Panc1 (cell line): Measurements from ENCODE around the gene PPTC7. TPM values are rescaled to one million over a fixed set of nuclear protein-coding genes. Genes with fewer than 3 reads are reported as not detected.
"Not testable (repeated sequence)": the region's sequence is repeated elsewhere in the genome, so short reads cannot be mapped to it uniquely, and the experiment has no call there.

ENCODE experiments used
- ATAC-seq: fragments of 200-7000 bp; cut with Tn5 transposase; 2 replicates; pipeline ENCODE4 v1.9.1; 2020; ENCODE audit warnings: mild to moderate bottlenecking, moderate library complexity
- BruUV-seq: library from RNA; stranded (reverse); fragments of 400-500 nt; replicated peaks from 2 replicates; lab custom pipeline; 2021; lab: Mats Ljungman, UMichigan
- CTCF ChIA-PET: fragments of 300-600 bp; sonication (Branson Sonifier 250); formaldehyde crosslinking; loops from one replicate; lab custom pipeline; 2022; ENCODE audit warnings: antibody characterized with exemption; lab: Charles Lee
- POLR2A ChIA-PET: fragments of 300-600 bp; sonication (Branson Sonifier 250); formaldehyde crosslinking; loops from one replicate; lab custom pipeline; 2022; ENCODE audit warnings: antibody characterized with exemption; lab: Charles Lee
- DNase-seq: peaks from one replicate; pipeline ENCODE4 v3.0.0-alpha.2; 2010; ENCODE audit warnings: low read depth, low spot score
- H3K27ac ChIP-seq: 2 replicates; pipeline ENCODE4 v1.5.1; 2011; ENCODE audit warnings: mild to moderate bottlenecking, low read length, inconsistent platforms
- H3K27me3 ChIP-seq: fragments of 200-500 bp; sonication (Bioruptor generic); 2 replicates; pipeline ENCODE4 v1.6.0; 2014; ENCODE audit warnings: low read length, inconsistent platforms; ENCODE audit not compliant: control insufficient read depth, insufficient read depth
- H3K36me3 ChIP-seq: fragments of 200-500 bp; sonication (Bioruptor generic); 2 replicates; pipeline ENCODE4 v1.5.1; 2014; ENCODE audit warnings: inconsistent platforms, mild to moderate bottlenecking, low read length, moderate library complexity; ENCODE audit not compliant: control insufficient read depth, insufficient read depth
- H3K4me1 ChIP-seq: 2 replicates; pipeline ENCODE4 v1.5.1; 2011; ENCODE audit warnings: inconsistent platforms, mild to moderate bottlenecking, low read length, moderate library complexity; ENCODE audit not compliant: control insufficient read depth, insufficient read depth
- H3K4me3 ChIP-seq, 2 experiments: 2 replicates each; pipeline ENCODE4 v1.5.1; 2011 to 2012; ENCODE audit warnings: low read depth in 2 of 2, low read length in 2 of 2, mild to moderate bottlenecking in 2 of 2, inconsistent platforms in 1 of 2, moderate library complexity in 1 of 2
- H3K9me3 ChIP-seq: fragments of 200-500 bp; sonication (Bioruptor generic); 2 replicates; pipeline ENCODE4 v1.5.1; 2014; ENCODE audit warnings: low read depth, mild to moderate bottlenecking, inconsistent platforms, low read length, moderate library complexity; ENCODE audit not compliant: control insufficient read depth, insufficient read depth
- POLR2AphosphoS5 ChIP-seq: IDR thresholded peaks from 2 replicates; pipeline ENCODE4 v1.6.1; 2012; ENCODE audit warnings: mild to moderate bottlenecking, low read depth, low read length, moderate library complexity
- SIN3A ChIP-seq: IDR thresholded peaks from 2 replicates; pipeline ENCODE4 v1.6.1; 2012; ENCODE audit warnings: low read depth, mild to moderate bottlenecking, low read length, moderate library complexity, borderline replicate concordance; ENCODE audit not compliant: insufficient read depth
- TCF7L2 ChIP-seq: IDR thresholded peaks from 2 replicates; pipeline ENCODE4 v1.6.1; 2011; ENCODE audit warnings: mild to moderate bottlenecking, low read depth, low read length, inconsistent platforms
- in situ Hi-C: cut with HindIII; loops from 2 replicates; pipeline ENCODE4 v1.10.0; 2016; ENCODE audit warnings: low sequenced_read_pairs, low pct_unique_long_range_greater_than_20kb
- intact Hi-C: fragments of 100-400 bp; cut with micrococcal nuclease; formaldehyde crosslinking; loops from one replicate; pipeline ENCODE4 v1.10.0; 2022; ENCODE audit not compliant: unreplicated experiment
- total RNA-seq: library from RNA; stranded (reverse); gene quantifications from one replicate; pipeline ENCODE4 v1.2.1, GENCODE V29; 2021; ENCODE audit not compliant: unreplicated experiment
- TF ChIP-seq, protein P1 (sequence below): fragments of 450-650 bp; IDR thresholded peaks from 2 replicates; pipeline ENCODE4 v1.5.1; 2017; ENCODE audit warnings: mild to moderate bottlenecking
- TF ChIP-seq, protein P2 (sequence below), 2 experiments: IDR thresholded peaks; 2 replicates each; pipeline ENCODE4 v1.6.1; 2011 to 2012; ENCODE audit warnings: low read depth in 2 of 2, control low read depth in 1 of 2, low read length in 1 of 2, mild to moderate bottlenecking in 1 of 2, moderate library complexity in 1 of 2; ENCODE audit not compliant: insufficient read depth in 1 of 2

The PPTC7 gene
- total RNA-seq, 1 experiment from 2014 or later: 18.4 TPM

DNA sequence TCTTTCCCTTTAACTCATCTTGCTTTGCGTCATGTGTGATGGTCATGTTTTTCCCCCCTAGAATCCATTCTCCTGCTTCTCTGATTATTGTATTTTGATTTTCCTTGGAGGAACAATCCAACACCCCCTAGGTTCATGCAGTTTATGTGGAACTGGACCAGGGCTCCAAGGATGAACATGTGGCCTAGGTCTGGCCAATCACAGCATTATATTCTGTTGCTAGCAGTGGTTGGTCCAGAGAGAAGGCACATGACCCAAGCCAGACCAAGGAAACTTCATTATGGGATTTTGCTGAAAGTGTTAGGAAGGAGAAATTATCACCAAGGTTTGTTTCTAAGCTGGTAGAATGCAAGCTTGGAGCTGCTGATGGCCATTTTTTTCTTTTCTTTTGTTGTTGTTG is 6.9 kb upstream of the PPTC7 start:
- ATAC-seq (no peak), DNase-seq (no peak)
- Histone ChIP-seq H3K9me3 (no peaks in the 10 kb centered on the region), H3K27me3 (no peaks in the 10 kb centered on the region), H3K4me3 (no peak overlapping the region), H3K4me1 (peaks cover 3% of the 10 kb centered on the region; the same call in 1 of the 2 replicates), H3K27ac (no peak overlapping the region), H3K36me3 (no peaks in the 10 kb centered on the region)
- POLR2A ChIA-PET: no interaction called here
- intact Hi-C loops: no loop called here
- TF ChIP-seq, protein P1, sequence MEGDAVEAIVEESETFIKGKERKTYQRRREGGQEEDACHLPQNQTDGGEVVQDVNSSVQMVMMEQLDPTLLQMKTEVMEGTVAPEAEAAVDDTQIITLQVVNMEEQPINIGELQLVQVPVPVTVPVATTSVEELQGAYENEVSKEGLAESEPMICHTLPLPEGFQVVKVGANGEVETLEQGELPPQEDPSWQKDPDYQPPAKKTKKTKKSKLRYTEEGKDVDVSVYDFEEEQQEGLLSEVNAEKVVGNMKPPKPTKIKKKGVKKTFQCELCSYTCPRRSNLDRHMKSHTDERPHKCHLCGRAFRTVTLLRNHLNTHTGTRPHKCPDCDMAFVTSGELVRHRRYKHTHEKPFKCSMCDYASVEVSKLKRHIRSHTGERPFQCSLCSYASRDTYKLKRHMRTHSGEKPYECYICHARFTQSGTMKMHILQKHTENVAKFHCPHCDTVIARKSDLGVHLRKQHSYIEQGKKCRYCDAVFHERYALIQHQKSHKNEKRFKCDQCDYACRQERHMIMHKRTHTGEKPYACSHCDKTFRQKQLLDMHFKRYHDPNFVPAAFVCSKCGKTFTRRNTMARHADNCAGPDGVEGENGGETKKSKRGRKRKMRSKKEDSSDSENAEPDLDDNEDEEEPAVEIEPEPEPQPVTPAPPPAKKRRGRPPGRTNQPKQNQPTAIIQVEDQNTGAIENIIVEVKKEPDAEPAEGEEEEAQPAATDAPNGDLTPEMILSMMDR: no peak
- TF ChIP-seq SIN3A (no peak), POLR2AphosphoS5 (no peak), TCF7L2 (no peak)
- TF ChIP-seq, protein P2, sequence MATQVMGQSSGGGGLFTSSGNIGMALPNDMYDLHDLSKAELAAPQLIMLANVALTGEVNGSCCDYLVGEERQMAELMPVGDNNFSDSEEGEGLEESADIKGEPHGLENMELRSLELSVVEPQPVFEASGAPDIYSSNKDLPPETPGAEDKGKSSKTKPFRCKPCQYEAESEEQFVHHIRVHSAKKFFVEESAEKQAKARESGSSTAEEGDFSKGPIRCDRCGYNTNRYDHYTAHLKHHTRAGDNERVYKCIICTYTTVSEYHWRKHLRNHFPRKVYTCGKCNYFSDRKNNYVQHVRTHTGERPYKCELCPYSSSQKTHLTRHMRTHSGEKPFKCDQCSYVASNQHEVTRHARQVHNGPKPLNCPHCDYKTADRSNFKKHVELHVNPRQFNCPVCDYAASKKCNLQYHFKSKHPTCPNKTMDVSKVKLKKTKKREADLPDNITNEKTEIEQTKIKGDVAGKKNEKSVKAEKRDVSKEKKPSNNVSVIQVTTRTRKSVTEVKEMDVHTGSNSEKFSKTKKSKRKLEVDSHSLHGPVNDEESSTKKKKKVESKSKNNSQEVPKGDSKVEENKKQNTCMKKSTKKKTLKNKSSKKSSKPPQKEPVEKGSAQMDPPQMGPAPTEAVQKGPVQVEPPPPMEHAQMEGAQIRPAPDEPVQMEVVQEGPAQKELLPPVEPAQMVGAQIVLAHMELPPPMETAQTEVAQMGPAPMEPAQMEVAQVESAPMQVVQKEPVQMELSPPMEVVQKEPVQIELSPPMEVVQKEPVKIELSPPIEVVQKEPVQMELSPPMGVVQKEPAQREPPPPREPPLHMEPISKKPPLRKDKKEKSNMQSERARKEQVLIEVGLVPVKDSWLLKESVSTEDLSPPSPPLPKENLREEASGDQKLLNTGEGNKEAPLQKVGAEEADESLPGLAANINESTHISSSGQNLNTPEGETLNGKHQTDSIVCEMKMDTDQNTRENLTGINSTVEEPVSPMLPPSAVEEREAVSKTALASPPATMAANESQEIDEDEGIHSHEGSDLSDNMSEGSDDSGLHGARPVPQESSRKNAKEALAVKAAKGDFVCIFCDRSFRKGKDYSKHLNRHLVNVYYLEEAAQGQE (IDR thresholded peaks at IDR 0.05; ENCODE audit: insufficient read depth in 1 of 2, low read depth in 2 of 2, low read length in 1 of 2): no peak
- BruUV-seq: no TSS peak
- in situ Hi-C loops: no loop called here
- CTCF ChIA-PET: no interaction called here

DNA sequence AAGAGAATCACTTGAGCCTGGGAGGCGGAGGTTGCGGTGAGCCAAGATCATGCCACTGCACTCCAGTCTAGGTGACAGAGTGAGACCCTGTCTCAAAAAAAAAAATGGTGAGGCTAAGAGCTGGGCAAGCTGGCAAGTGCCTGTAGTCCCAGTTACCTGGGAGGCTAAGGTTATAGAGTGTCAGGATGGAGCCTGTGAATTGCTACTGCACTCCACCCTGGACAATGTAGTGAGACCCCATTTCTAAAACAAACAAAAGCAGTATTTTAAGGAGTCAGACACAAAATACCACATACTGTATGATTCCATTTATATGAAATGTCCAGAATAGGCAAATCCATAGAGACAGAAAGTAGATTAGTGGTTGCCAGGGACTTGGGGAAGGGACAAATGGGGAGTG is 4.0 kb upstream of the PPTC7 start:
- BruUV-seq, intact Hi-C loops, H3K36me3 ChIP-seq, CTCF ChIA-PET, H3K9me3 ChIP-seq, ATAC-seq, H3K4me1 ChIP-seq, H3K27ac ChIP-seq, H3K4me3 ChIP-seq, DNase-seq, in situ Hi-C loops, H3K27me3 ChIP-seq, POLR2A ChIA-PET: not testable (repeated sequence)

DNA sequence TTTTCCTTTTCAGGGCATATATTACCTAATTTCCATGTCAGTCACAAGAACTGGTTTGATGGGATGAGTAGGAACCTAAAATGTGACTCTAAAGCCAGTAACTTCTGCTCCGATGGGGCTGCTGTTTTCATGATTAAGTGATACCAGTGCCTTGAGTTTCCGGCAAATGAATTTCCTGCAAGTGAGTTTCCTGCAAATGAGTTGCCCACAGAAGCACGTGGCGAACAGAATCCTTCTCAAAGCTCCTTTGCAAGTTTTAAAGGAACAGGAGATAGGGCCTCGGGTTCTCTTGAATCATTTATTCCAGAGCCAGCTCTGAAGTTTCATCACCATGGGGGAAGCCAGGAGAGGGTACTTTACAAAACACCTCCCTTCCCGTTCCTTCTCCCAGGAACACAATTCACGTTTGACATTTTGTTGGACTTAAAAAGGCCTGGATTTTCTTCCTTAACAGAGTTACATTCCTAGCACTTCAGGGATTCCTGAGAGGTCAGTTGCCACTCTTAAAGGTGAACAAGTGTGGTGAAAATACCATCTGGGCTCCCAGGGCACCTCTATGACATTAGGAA is 2.2 kb upstream of the PPTC7 start:
- BruUV-seq: no TSS peak
- no peaks in the 10 kb centered on the region for H3K9me3 ChIP-seq
- H3K4me1 ChIP-seq: peaks cover 15% of the 10 kb centered on the region; the same call in 1 of the 2 replicates
- no peaks in the 10 kb centered on the region for H3K27me3 ChIP-seq
- CTCF ChIA-PET: interaction anchor here (1.2 kb wide), 1 partner anchor 15 kb away, joined by 5 read pairs; no protein-coding TSS in a partner anchor
- POLR2A ChIA-PET: interaction anchor here (0.6 kb wide), 2 partner anchors 10 to 124 kb away, joined by 3 to 4 read pairs; no protein-coding TSS in a partner anchor
- in situ Hi-C loops: no loop called here
- intact Hi-C loops: no loop called here
- ATAC-seq (no peak), DNase-seq (no peak)
- H3K27ac ChIP-seq: no peak overlapping the region
- no peak overlapping the region for H3K4me3 ChIP-seq
- TF ChIP-seq, protein P2 (IDR thresholded peaks at IDR 0.05; ENCODE audit: insufficient read depth in 1 of 2, low read depth in 2 of 2, low read length in 1 of 2): no peak
- TF ChIP-seq, protein P1: no peak
- TF ChIP-seq SIN3A (no peak), POLR2AphosphoS5 (no peak), TCF7L2 (no peak)
- no peaks in the 10 kb centered on the region; the same call in 1 of the 2 replicates for H3K36me3 ChIP-seq
